H9 (cell line): ENCODE data around the gene GATAD2B. TPM values are rescaled to one million over a fixed set of nuclear protein-coding genes. Genes with fewer than 3 reads are reported as not detected.

Experiments used
- DNase-seq: peaks from one replicate; pipeline ENCODE4 v3.0.0-alpha.2; 2017
- H2AFZ ChIP-seq: one replicate; pipeline ENCODE4 v1.6.1; 2013; ENCODE audit warnings: mild to moderate bottlenecking, low read length, control low read depth, moderate library complexity
- H2AK5ac ChIP-seq: 2 replicates; pipeline ENCODE4 v1.6.1; 2013; ENCODE audit warnings: low read length, control low read depth, mixed read lengths; ENCODE audit not compliant: insufficient read length
- H2BK120ac ChIP-seq: one replicate; pipeline ENCODE4 v1.6.1; 2013; ENCODE audit warnings: low read depth, mild to moderate bottlenecking, low read length, control low read depth, inconsistent platforms; ENCODE audit not compliant: poor library complexity, severe bottlenecking
- H2BK12ac ChIP-seq: 2 replicates; pipeline ENCODE4 v1.6.1; 2013; ENCODE audit warnings: low read length, control low read depth, mixed read lengths, low read depth; ENCODE audit not compliant: insufficient read length
- H2BK15ac ChIP-seq: 2 replicates; pipeline ENCODE4 v1.6.1; 2013; ENCODE audit warnings: low read depth, low read length, control low read depth
- H2BK20ac ChIP-seq: one replicate; pipeline ENCODE4 v1.6.1; 2013; ENCODE audit warnings: low read depth, mild to moderate bottlenecking, low read length, control low read depth, inconsistent platforms; ENCODE audit not compliant: poor library complexity, severe bottlenecking
- H2BK5ac ChIP-seq: 2 replicates; pipeline ENCODE4 v1.6.1; 2013; ENCODE audit warnings: low read length, control low read depth, mixed read lengths; ENCODE audit not compliant: insufficient read length
- H3K14ac ChIP-seq: 2 replicates; pipeline ENCODE4 v1.6.1; 2013; ENCODE audit warnings: low read length, control low read depth; ENCODE audit not compliant: insufficient read depth
- H3K18ac ChIP-seq: 2 replicates; pipeline ENCODE4 v1.6.1; 2013; ENCODE audit warnings: low read depth, mild to moderate bottlenecking, mixed read lengths, low read length, control low read depth; ENCODE audit not compliant: insufficient read length
- H3K23ac ChIP-seq: 2 replicates; pipeline ENCODE4 v1.6.1; 2013; ENCODE audit warnings: low read length, control low read depth, mixed read lengths, low read depth; ENCODE audit not compliant: insufficient read length
- H3K23me2 ChIP-seq: 2 replicates; pipeline ENCODE4 v1.6.1; 2013; ENCODE audit warnings: low read depth, mild to moderate bottlenecking, mixed read lengths, low read length, control low read depth; ENCODE audit not compliant: insufficient read length, poor library complexity, severe bottlenecking
- H3K27ac ChIP-seq: 2 replicates; pipeline ENCODE4 v1.5.1; 2013; ENCODE audit warnings: low read length, control low read depth, mixed read lengths, low read depth; ENCODE audit not compliant: insufficient read length
- H3K27me3 ChIP-seq: 2 replicates; pipeline ENCODE4 v1.6.1; 2013; ENCODE audit warnings: low read length, control low read depth, inconsistent platforms; ENCODE audit not compliant: insufficient read depth
- H3K4ac ChIP-seq: 2 replicates; pipeline ENCODE4 v1.6.1; 2013; ENCODE audit warnings: low read depth, mild to moderate bottlenecking, control low read depth, inconsistent platforms, low read length, moderate library complexity
- H3K4me1 ChIP-seq: 2 replicates; pipeline ENCODE4 v1.6.1; 2013; ENCODE audit warnings: low read length, control low read depth, inconsistent platforms; ENCODE audit not compliant: insufficient read depth
- H3K4me2 ChIP-seq: 2 replicates; pipeline ENCODE4 v1.6.1; 2013; ENCODE audit warnings: low read length, control low read depth, mixed read lengths; ENCODE audit not compliant: insufficient read length, insufficient read depth
- H3K56ac ChIP-seq: 2 replicates; pipeline ENCODE4 v1.6.1; 2013; ENCODE audit warnings: low read depth, mild to moderate bottlenecking, mixed read lengths, low read length, control low read depth; ENCODE audit not compliant: insufficient read length
- H3K79me1 ChIP-seq: 2 replicates; pipeline ENCODE4 v1.6.1; 2013; ENCODE audit warnings: low read depth, mild to moderate bottlenecking, moderate library complexity, low read length, control low read depth, inconsistent platforms; ENCODE audit not compliant: insufficient read depth, poor library complexity, severe bottlenecking
- H3K79me2 ChIP-seq: 2 replicates; pipeline ENCODE4 v1.6.1; 2013; ENCODE audit warnings: low read length, control low read depth, inconsistent platforms; ENCODE audit not compliant: insufficient read depth
- H3K9ac ChIP-seq: 2 replicates; pipeline ENCODE4 v1.6.1; 2013; ENCODE audit warnings: low read length, control low read depth, mixed read lengths; ENCODE audit not compliant: insufficient read length; ENCODE audit errors: extremely low read depth
- H3K9me3 ChIP-seq: one replicate; pipeline ENCODE4 v1.6.1; 2013; ENCODE audit warnings: low read depth, low read length, inconsistent platforms; ENCODE audit not compliant: control insufficient read depth
- H3T11ph ChIP-seq: one replicate; pipeline ENCODE4 v1.6.1; 2013; ENCODE audit warnings: mild to moderate bottlenecking, low read length, control low read depth, inconsistent platforms
- H4K20me1 ChIP-seq: one replicate; pipeline ENCODE4 v1.6.1; 2013; ENCODE audit not compliant: control insufficient read depth, insufficient read length, insufficient read depth
- H4K5ac ChIP-seq: 2 replicates; pipeline ENCODE4 v1.6.1; 2013; ENCODE audit warnings: low read depth, mild to moderate bottlenecking, mixed read lengths, low read length, control low read depth; ENCODE audit not compliant: insufficient read length
- H4K8ac ChIP-seq: replicated peaks from 2 replicates; pipeline ENCODE4 v1.6.1; 2013; ENCODE audit warnings: low read length, control low read depth, mixed read lengths, low read depth; ENCODE audit not compliant: insufficient read length
- H4K91ac ChIP-seq: 2 replicates; pipeline ENCODE4 v1.6.1; 2013; ENCODE audit warnings: low read depth, mild to moderate bottlenecking, moderate library complexity, mixed read lengths, low read length, control low read depth; ENCODE audit not compliant: insufficient read length
- H3K27ac Mint-ChIP-seq, 3 experiments: 2 replicates in 2 of 3; 3 replicates in 1 of 3; pipeline ENCODE4 v1.8.0; 2020 to 2021; ENCODE audit warnings: mixed read lengths in 3 of 3, mild to moderate bottlenecking in 1 of 3, moderate library complexity in 1 of 3
- H3K27me3 Mint-ChIP-seq: 2 replicates; pipeline ENCODE4 v1.8.0; 2021; ENCODE audit warnings: low read depth, mild to moderate bottlenecking, moderate library complexity, mixed read lengths
- H3K36me3 Mint-ChIP-seq, 3 experiments: 2 replicates in 2 of 3; 3 replicates in 1 of 3; pipeline ENCODE4 v1.8.0; 2020 to 2021; ENCODE audit warnings: low read depth in 3 of 3, mixed read lengths in 3 of 3; ENCODE audit not compliant: insufficient read depth in 1 of 3
- H3K4me1 Mint-ChIP-seq, 2 experiments: 2 replicates each; pipeline ENCODE4 v1.8.0; 2020; ENCODE audit warnings: mixed read lengths in 2 of 2
- H3K4me3 Mint-ChIP-seq, 2 experiments: 2 replicates in 1 of 2; 3 replicates in 1 of 2; pipeline ENCODE4 v1.8.0; 2020 to 2021; ENCODE audit warnings: mild to moderate bottlenecking in 2 of 2, mixed read lengths in 2 of 2, moderate library complexity in 1 of 2
- H3K9me3 Mint-ChIP-seq, 2 experiments: 2 replicates in 1 of 2; 3 replicates in 1 of 2; pipeline ENCODE4 v1.8.0; 2020; ENCODE audit warnings: mild to moderate bottlenecking in 2 of 2, mixed read lengths in 2 of 2, moderate library complexity in 1 of 2
- WGBS: extraction: QIAGEN DNeasy Blood & Tissue Kit; methylation state at CpG from one replicate; pipeline ENCODE4 v1.1.7; 2013; ENCODE audit warnings: missing lambda C conversion rate, low lambda C conversion rate, mixed read lengths; ENCODE audit not compliant: insufficient read length; ENCODE audit errors: extremely low coverage; 5-methylcytosine and 5-hydroxymethylcytosine counted together
- total RNA-seq: library from RNA; stranded (reverse); gene quantifications from 2 replicates; pipeline ENCODE4 v1.2.1, GENCODE V29; 2021
- TF ChIP-seq, protein P1 (sequence below): fragments of 200-600 bp; sonication (generic); conservative IDR thresholded peaks from 3 replicates; pipeline ENCODE4 v1.8.0; 2021; ENCODE audit warnings: antibody characterized with exemption, mild to moderate bottlenecking

Gene GATAD2B
- total RNA-seq, 1 experiment from 2014 or later = 44.1 TPM

DNA sequence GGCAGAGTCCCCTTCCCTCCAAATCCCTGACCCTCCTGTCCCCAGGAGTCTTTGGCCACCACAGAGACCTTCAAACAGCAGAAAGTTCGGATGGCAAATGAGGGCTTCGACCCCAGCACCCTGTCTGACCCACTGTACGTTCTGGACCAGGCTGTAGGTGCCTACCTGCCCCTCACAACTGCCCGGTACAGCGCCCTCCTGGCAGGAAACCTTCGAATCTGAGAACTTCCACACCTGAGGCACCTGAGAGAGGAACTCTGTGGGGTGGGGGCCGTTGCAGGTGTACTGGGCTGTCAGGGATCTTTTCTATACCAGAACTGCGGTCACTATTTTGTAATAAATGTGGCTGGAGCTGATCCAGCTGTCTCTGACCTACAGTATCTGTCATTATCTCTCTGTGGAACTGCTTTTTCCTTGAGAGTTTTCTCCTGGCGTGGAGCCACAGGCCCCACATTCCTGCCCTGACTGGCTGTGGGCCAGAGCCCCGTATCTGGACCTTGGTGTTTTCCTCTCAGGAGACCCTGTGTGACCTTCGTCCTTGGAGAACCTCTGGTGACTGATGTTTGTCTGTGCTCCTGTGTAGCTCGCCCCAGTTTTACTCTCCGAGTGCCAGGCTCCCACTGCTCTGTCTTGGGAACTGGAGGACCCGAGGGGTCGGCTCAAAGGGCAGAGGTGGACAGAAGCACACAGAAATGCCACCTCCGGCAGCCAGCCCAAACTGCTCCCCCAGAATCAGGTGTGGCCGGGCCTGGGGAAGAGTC, 142.8 kb downstream of the GATAD2B start:
- Histone ChIP-seq H3K27me3 (no peaks in the 10 kb centered on the region), H3K23me2 (peaks cover 7% of the 10 kb centered on the region), H3T11ph (no peak overlapping the region), H2BK20ac (no peak overlapping the region), H4K5ac (no peak overlapping the region), H2AK5ac (no peak overlapping the region), H2BK12ac (no peak overlapping the region), H3K4ac (no peak overlapping the region), H3K9me3 (no peaks in the 10 kb centered on the region), H3K27ac (no peak overlapping the region), H3K79me1 (no peaks in the 10 kb centered on the region), H3K18ac (no peak overlapping the region), H2BK5ac (no peak overlapping the region), H3K56ac (no peak overlapping the region), H2BK15ac (no peak overlapping the region), H3K79me2 (no peaks in the 10 kb centered on the region), H3K14ac (no peak overlapping the region), H4K20me1 (no peaks in the 10 kb centered on the region), H3K23ac (no peak overlapping the region), H2AFZ (no peak overlapping the region), H3K9ac (no peak overlapping the region), H2BK120ac (no peak overlapping the region), H3K4me2 (no peak overlapping the region), H4K91ac (no peak overlapping the region), H4K8ac (no peak overlapping the region), H3K4me1 (peaks cover 3% of the 10 kb centered on the region; the same call in 1 of the 2 replicates)
- WGBS = no CpG with 5 or more reads among the region's 17 CpGs
- DNase-seq = no peak
- H3K27ac Mint-ChIP-seq = peak overlapping the region in 1 of 3 experiments; percentile 41; a peak in 2 of 7 replicates
- no peaks in the 10 kb centered on the region for H3K9me3 Mint-ChIP-seq
- TF ChIP-seq, protein P1, sequence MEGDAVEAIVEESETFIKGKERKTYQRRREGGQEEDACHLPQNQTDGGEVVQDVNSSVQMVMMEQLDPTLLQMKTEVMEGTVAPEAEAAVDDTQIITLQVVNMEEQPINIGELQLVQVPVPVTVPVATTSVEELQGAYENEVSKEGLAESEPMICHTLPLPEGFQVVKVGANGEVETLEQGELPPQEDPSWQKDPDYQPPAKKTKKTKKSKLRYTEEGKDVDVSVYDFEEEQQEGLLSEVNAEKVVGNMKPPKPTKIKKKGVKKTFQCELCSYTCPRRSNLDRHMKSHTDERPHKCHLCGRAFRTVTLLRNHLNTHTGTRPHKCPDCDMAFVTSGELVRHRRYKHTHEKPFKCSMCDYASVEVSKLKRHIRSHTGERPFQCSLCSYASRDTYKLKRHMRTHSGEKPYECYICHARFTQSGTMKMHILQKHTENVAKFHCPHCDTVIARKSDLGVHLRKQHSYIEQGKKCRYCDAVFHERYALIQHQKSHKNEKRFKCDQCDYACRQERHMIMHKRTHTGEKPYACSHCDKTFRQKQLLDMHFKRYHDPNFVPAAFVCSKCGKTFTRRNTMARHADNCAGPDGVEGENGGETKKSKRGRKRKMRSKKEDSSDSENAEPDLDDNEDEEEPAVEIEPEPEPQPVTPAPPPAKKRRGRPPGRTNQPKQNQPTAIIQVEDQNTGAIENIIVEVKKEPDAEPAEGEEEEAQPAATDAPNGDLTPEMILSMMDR = no peak
- no peak overlapping the region for H3K4me3 Mint-ChIP-seq
- H3K27me3 Mint-ChIP-seq = no peaks in the 10 kb centered on the region
- peaks cover 23 to 26% of the 10 kb centered on the region in 2 experiments for H3K4me1 Mint-ChIP-seq
- H3K36me3 Mint-ChIP-seq = peaks cover 0 to 23% (median 18%) of the 10 kb centered on the region in 3 experiments; a peak in 6 of 7 replicates
